Astrocyte (in vitro differentiated cells and primary cell): ENCODE measurements around the gene SPPL3. TPM values are rescaled to one million over a fixed set of nuclear protein-coding genes. Genes with fewer than 3 reads are reported as not detected.

ENCODE experiments used
- DNase-seq: peaks from one replicate; pipeline ENCODE4 v3.0.0-alpha.2; 2010; ENCODE audit warnings: low read depth
- FAIRE-seq: peaks from 2 replicates; lab custom pipeline; 2011; peaks lifted over from hg19 to GRCh38; lab: Jason Lieb, UNC
- H2AFZ ChIP-seq: 2 replicates; pipeline ENCODE4 v1.6.0; 2012; ENCODE audit warnings: low read depth, low read length, inconsistent platforms
- H3K27ac ChIP-seq: 2 replicates; pipeline ENCODE4 v1.5.1; 2011; ENCODE audit warnings: low read depth, low read length, inconsistent platforms
- H3K27me3 ChIP-seq: 2 replicates; pipeline ENCODE4 v1.6.0; 2011; ENCODE audit warnings: low read length, inconsistent platforms; ENCODE audit not compliant: insufficient read depth
- H3K36me3 ChIP-seq: 2 replicates; pipeline ENCODE4 v1.5.1; 2011; ENCODE audit warnings: low read length, inconsistent platforms; ENCODE audit not compliant: insufficient read depth
- H3K4me1 ChIP-seq: 2 replicates; pipeline ENCODE4 v1.5.1; 2011; ENCODE audit warnings: low read length, inconsistent platforms; ENCODE audit not compliant: insufficient read depth
- H3K4me2 ChIP-seq: 2 replicates; pipeline ENCODE4 v1.6.0; 2012; ENCODE audit warnings: low read length, inconsistent platforms
- H3K4me3 ChIP-seq: 2 replicates; pipeline ENCODE4 v1.5.1; 2011; ENCODE audit warnings: low read depth, mild to moderate bottlenecking, low read length, inconsistent platforms; ENCODE audit not compliant: insufficient read depth
- H3K79me2 ChIP-seq: 2 replicates; pipeline ENCODE4 v1.6.0; 2012; ENCODE audit warnings: mild to moderate bottlenecking, low read length, inconsistent platforms; ENCODE audit not compliant: insufficient read depth
- H3K9ac ChIP-seq: 2 replicates; pipeline ENCODE4 v1.6.0; 2012; ENCODE audit warnings: mild to moderate bottlenecking, low read length, inconsistent platforms
- H3K9me3 ChIP-seq: 2 replicates; pipeline ENCODE4 v1.5.1; 2012; ENCODE audit warnings: low read depth, mild to moderate bottlenecking, low read length, inconsistent platforms; ENCODE audit not compliant: insufficient read depth
- H4K20me1 ChIP-seq: 2 replicates; pipeline ENCODE4 v1.6.0; 2012; ENCODE audit warnings: low read length, inconsistent platforms; ENCODE audit not compliant: insufficient read depth
- H3K27ac Mint-ChIP-seq: one replicate; pipeline ENCODE4 v1.8.0; 2021; ENCODE audit warnings: mild to moderate bottlenecking, mixed read lengths; ENCODE audit not compliant: unreplicated experiment
- H3K27me3 Mint-ChIP-seq: one replicate; pipeline ENCODE4 v1.8.0; 2021; ENCODE audit warnings: low read depth, mixed read lengths; ENCODE audit not compliant: unreplicated experiment
- H3K36me3 Mint-ChIP-seq: one replicate; pipeline ENCODE4 v1.8.0; 2021; ENCODE audit warnings: low read depth, mixed read lengths; ENCODE audit not compliant: unreplicated experiment
- H3K4me1 Mint-ChIP-seq: one replicate; pipeline ENCODE4 v1.8.0; 2021; ENCODE audit warnings: low read depth, mixed read lengths; ENCODE audit not compliant: unreplicated experiment
- H3K4me3 Mint-ChIP-seq: one replicate; pipeline ENCODE4 v1.8.0; 2021; ENCODE audit warnings: mild to moderate bottlenecking, moderate library complexity, mixed read lengths; ENCODE audit not compliant: unreplicated experiment
- H3K9me3 Mint-ChIP-seq: one replicate; pipeline ENCODE4 v1.8.0; 2021; ENCODE audit warnings: mild to moderate bottlenecking, mixed read lengths; ENCODE audit not compliant: unreplicated experiment
- CTCF ChIP-seq: IDR thresholded peaks from 2 replicates; pipeline ENCODE4 v1.5.1; 2011; ENCODE audit warnings: low read depth, mild to moderate bottlenecking, inconsistent platforms, low read length, moderate library complexity; ENCODE audit not compliant: insufficient read depth
- EZH2 ChIP-seq: IDR thresholded peaks from 2 replicates; pipeline ENCODE4 v1.6.1; 2012; ENCODE audit warnings: mild to moderate bottlenecking, low read length, inconsistent platforms; ENCODE audit not compliant: insufficient read depth
- total RNA-seq: library from RNA; stranded (reverse); gene quantifications from 2 replicates; pipeline ENCODE4 v1.2.1, GENCODE V29; 2021

SPPL3 gene
- total RNA-seq, 1 donor from 2014 or later = 48.3 TPM

GRCh38 chr12:120712610-120713009 lies 191.5 kb downstream of the SPPL3 start:
- H3K4me2 ChIP-seq = no peak overlapping the region
- no peak for FAIRE-seq
- no peak overlapping the region for H2AFZ ChIP-seq

More at GRCh38 chr12:120712610-120713009, 191.5 kb downstream of the SPPL3 start:
- H3K36me3 Mint-ChIP-seq = peaks cover 17% of the 10 kb centered on the region
- no peaks in the 10 kb centered on the region for H3K9me3 ChIP-seq
- no peak for DNase-seq
- H3K27me3 Mint-ChIP-seq = no peaks in the 10 kb centered on the region
- H3K27ac ChIP-seq = no peak overlapping the region
- H3K4me3 ChIP-seq = no peak overlapping the region
- H3K36me3 ChIP-seq = peaks cover 26% of the 10 kb centered on the region
- peaks cover 5% of the 10 kb centered on the region for H3K4me1 Mint-ChIP-seq
- no peak overlapping the region for H3K4me3 Mint-ChIP-seq
- H3K79me2 ChIP-seq = peaks cover 29% of the 10 kb centered on the region
- TF ChIP-seq CTCF = no peak
- no peak for TF ChIP-seq EZH2
- H3K4me1 ChIP-seq = peaks cover 10% of the 10 kb centered on the region
- H3K9me3 Mint-ChIP-seq = no peaks in the 10 kb centered on the region
- H4K20me1 ChIP-seq = peaks cover 44% of the 10 kb centered on the region
- no peak overlapping the region for H3K9ac ChIP-seq
- no peaks in the 10 kb centered on the region for H3K27me3 ChIP-seq
- H3K27ac Mint-ChIP-seq = no peak overlapping the region

Other genes with a start within 250 kb of the SPPL3 start
- gene MLEC, start 217.2 kb downstream of the SPPL3 start, total RNA-seq = 137 and 152 TPM in 2 replicates
- gene UNC119B, start 193.9 kb downstream of the SPPL3 start, total RNA-seq = 21.3 and 24.3 TPM in 2 replicates
- gene ACADS, start 178.5 kb downstream of the SPPL3 start, total RNA-seq = 2.8 and 2.9 TPM in 2 replicates
- not detected in 2 replicates for gene HNF1A, start 74.2 kb upstream of the SPPL3 start, total RNA-seq
- 16.2 and 19.4 TPM in 2 replicates for gene C12orf43, start 112.1 kb upstream of the SPPL3 start, total RNA-seq
- gene OASL, start 134.9 kb upstream of the SPPL3 start, total RNA-seq = 0.75 and 1.3 TPM in 2 replicates
- 0.07 TPM in 1 of 2 replicates, not detected in the other for gene P2RX7, start 228.5 kb upstream of the SPPL3 start, total RNA-seq